SU-DHL-6 (cell line): ENCODE measurements around the gene BNC2.

Experiments used
- H2AFZ ChIP-seq: fragments of 200-600 bp; sonication (generic); 2 replicates; pipeline ENCODE4 v1.6.1; 2014; ENCODE audit warnings: low read depth, mild to moderate bottlenecking, moderate library complexity, mixed read lengths, antibody characterized with exemption, low read length; ENCODE audit not compliant: severe bottlenecking
- H3F3A ChIP-seq: fragments of 200-600 bp; shearing (Covaris generic); 2 replicates; pipeline ENCODE4 v1.6.0; 2016; ENCODE audit warnings: antibody characterized with exemption, mild to moderate bottlenecking; ENCODE audit not compliant: insufficient read depth
- H3K27ac ChIP-seq: fragments of 200-600 bp; sonication (generic); 2 replicates; pipeline ENCODE4 v1.5.1; 2016; ENCODE audit warnings: low read depth, mild to moderate bottlenecking, low read length, moderate library complexity, mixed read lengths
- H3K27me3 ChIP-seq: fragments of 200-600 bp; sonication (generic), shearing (Covaris generic); 2 replicates; pipeline ENCODE4 v1.6.0; 2014; ENCODE audit warnings: mild to moderate bottlenecking, low read length
- H3K36me3 ChIP-seq: fragments of 200-600 bp; sonication (generic); 2 replicates; pipeline ENCODE4 v1.6.1; 2014; ENCODE audit warnings: mild to moderate bottlenecking, low read length, mixed read lengths
- H3K4me2 ChIP-seq: fragments of 300-600, 200-600 bp; shearing (Covaris generic), sonication (generic); 2 replicates; pipeline ENCODE4 v1.6.0; 2014; ENCODE audit warnings: low read length, low read depth, mild to moderate bottlenecking; ENCODE audit not compliant: poor library complexity, severe bottlenecking
- H3K4me3 ChIP-seq: fragments of 200-600 bp; sonication (generic); 2 replicates; pipeline ENCODE4 v1.5.1; 2014; ENCODE audit warnings: antibody characterized with exemption, low read length, mild to moderate bottlenecking, mixed read lengths; ENCODE audit not compliant: insufficient read depth, poor library complexity, severe bottlenecking
- H3K79me2 ChIP-seq: fragments of 200-600 bp; sonication (generic); 2 replicates; pipeline ENCODE4 v1.6.1; 2014; ENCODE audit warnings: mild to moderate bottlenecking, low read length, moderate library complexity; ENCODE audit not compliant: insufficient read depth
- H3K9ac ChIP-seq: fragments of 200-600 bp; sonication (generic); 2 replicates; pipeline ENCODE4 v1.7.0; 2014; ENCODE audit warnings: mild to moderate bottlenecking, low read length
- H3K9me2 ChIP-seq: fragments of 200-600 bp; sonication (generic); replicated peaks from 2 replicates; pipeline ENCODE4 v1.6.1; 2014; ENCODE audit warnings: low read length; ENCODE audit not compliant: insufficient read depth
- H3K9me3 ChIP-seq: fragments of 200-600 bp; sonication (generic); 2 replicates; pipeline ENCODE4 v1.6.1; 2014; ENCODE audit warnings: low read length, mixed read lengths; ENCODE audit not compliant: insufficient read depth
- H4K20me1 ChIP-seq: fragments of 200-600 bp; sonication (generic); 2 replicates; pipeline ENCODE4 v1.6.1; 2014; ENCODE audit warnings: low read depth, mild to moderate bottlenecking, antibody characterized with exemption, low read length, moderate library complexity, mixed read lengths
- EZH2phosphoT487 ChIP-seq: fragments of 200-600 bp; sonication (generic), shearing (Covaris generic); conservative IDR thresholded peaks from 2 replicates; pipeline ENCODE4 v1.6.1; 2018; ENCODE audit warnings: mild to moderate bottlenecking, antibody characterized with exemption, low read length, moderate library complexity, mixed read lengths
- TF ChIP-seq, protein P1 (sequence below): fragments of 200-600 bp; sonication (generic); IDR thresholded peaks from one replicate; pipeline ENCODE4 v1.5.1; 2017; ENCODE audit warnings: antibody characterized with exemption, mild to moderate bottlenecking, low read length, moderate library complexity; ENCODE audit not compliant: insufficient read depth, poor library complexity, severe bottlenecking

The BNC2 gene

DNA sequence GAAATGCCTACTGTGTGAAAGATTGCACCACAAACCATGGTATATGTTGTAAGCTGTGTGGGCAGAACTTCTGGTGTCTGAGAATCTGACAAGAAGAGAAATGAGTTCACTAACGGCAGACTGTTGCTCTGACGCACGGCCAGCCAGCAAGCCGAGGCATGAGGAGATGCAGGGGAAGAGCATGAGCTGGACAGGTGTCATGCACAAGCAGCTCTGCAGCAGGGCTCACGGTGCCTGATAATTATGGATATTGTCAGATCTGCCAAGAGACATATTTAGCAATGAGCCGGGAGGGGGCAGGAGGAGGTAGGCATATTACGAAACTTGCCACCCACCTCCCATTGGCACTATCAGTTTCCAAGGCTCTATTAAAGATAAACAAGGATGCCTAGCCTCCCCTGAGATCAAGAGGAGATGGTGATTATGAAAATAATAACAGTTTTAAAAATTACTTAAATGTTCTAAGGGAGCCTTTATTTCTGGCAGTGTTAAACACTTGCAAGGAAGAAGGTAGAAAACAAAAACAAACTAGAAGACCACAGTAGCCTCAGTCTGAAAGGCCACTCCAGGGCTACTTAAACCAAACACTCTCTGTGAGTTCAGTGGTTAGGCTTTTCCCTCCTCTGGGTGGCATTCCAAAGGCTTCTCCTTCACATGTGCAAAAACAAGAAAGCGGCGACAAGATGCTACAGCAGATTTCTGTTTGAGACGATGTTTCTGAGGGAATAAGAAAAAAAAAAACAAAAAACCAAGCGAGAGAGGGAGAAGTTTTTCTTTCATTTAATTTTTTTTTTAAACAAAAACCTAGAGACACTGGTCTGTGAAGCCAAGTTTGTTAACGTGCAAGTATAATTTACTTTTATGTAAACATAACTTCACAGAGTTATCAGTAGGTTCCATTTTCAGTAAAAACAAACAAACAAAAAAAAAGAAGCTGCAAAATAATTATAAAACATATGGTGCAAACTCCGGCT is 339.5 kb downstream of the BNC2 start:
- no peaks in the 10 kb centered on the region for H3K36me3 ChIP-seq
- no peaks in the 10 kb centered on the region for H3K27me3 ChIP-seq
- H3F3A ChIP-seq = no peaks in the 10 kb centered on the region
- no peaks in the 10 kb centered on the region for H3K79me2 ChIP-seq
- H2AFZ ChIP-seq = no peak overlapping the region
- H4K20me1 ChIP-seq = no peaks in the 10 kb centered on the region
- H3K4me3 ChIP-seq = no peak overlapping the region
- H3K9me3 ChIP-seq = no peaks in the 10 kb centered on the region
- H3K27ac ChIP-seq = no peak overlapping the region
- H3K4me2 ChIP-seq = no peak overlapping the region
- TF ChIP-seq, protein P1, sequence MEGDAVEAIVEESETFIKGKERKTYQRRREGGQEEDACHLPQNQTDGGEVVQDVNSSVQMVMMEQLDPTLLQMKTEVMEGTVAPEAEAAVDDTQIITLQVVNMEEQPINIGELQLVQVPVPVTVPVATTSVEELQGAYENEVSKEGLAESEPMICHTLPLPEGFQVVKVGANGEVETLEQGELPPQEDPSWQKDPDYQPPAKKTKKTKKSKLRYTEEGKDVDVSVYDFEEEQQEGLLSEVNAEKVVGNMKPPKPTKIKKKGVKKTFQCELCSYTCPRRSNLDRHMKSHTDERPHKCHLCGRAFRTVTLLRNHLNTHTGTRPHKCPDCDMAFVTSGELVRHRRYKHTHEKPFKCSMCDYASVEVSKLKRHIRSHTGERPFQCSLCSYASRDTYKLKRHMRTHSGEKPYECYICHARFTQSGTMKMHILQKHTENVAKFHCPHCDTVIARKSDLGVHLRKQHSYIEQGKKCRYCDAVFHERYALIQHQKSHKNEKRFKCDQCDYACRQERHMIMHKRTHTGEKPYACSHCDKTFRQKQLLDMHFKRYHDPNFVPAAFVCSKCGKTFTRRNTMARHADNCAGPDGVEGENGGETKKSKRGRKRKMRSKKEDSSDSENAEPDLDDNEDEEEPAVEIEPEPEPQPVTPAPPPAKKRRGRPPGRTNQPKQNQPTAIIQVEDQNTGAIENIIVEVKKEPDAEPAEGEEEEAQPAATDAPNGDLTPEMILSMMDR = no peak
- no peak for TF ChIP-seq EZH2phosphoT487
- H3K9ac ChIP-seq = no peak overlapping the region
- H3K9me2 ChIP-seq = no peaks in the 10 kb centered on the region

DNA sequence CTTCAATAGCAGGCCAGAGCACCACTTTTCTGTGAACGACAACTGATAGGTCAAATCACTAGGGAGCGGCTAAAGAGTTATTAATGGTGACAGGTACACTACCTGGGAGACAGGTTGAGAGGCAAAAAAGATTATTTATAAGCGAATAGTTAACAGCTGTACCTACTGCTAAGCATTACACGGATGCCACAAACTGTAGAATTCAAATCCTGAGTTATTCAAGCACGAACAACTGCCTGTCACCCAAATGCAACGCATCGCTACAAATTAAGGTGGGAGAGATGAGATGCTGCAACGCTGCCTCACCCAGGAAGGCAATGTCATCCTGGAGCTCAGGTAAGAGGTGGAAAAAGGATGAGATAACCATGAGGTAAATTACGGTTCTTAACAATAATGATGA is 342.9 kb downstream of the BNC2 start:
- Histone ChIP-seq H2AFZ (no peak overlapping the region), H3K27ac (no peak overlapping the region), H4K20me1 (no peaks in the 10 kb centered on the region), H3K9me3 (no peaks in the 10 kb centered on the region), H3K4me3 (no peak overlapping the region), H3K9me2 (no peaks in the 10 kb centered on the region), H3K27me3 (no peaks in the 10 kb centered on the region), H3K36me3 (no peaks in the 10 kb centered on the region), H3K4me2 (no peak overlapping the region), H3K79me2 (no peaks in the 10 kb centered on the region), H3K9ac (no peak overlapping the region), H3F3A (no peaks in the 10 kb centered on the region)
- TF ChIP-seq EZH2phosphoT487 = no peak
- TF ChIP-seq, protein P1 = no peak

DNA sequence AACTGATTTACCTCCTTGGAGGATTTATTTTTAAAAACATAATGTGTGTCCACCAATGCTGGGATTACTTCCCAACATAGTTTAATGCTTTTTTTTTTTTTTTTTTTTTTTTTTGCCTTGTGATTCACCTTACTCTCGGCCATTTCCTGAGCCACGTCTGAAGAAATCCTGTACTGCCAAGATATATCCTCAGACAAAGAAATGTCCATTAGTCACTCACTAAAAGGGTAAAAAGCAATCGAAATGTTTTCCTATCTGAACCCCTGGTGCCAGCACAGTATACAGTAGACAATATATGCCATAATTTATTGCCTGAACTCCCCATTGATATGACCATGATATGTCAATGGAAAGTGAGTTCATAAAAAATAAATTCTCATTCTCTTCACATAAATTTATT is 344.1 kb downstream of the BNC2 start:
- no peak overlapping the region for H3K4me3 ChIP-seq
- H2AFZ ChIP-seq = no peak overlapping the region
- no peaks in the 10 kb centered on the region for H3K27me3 ChIP-seq
- H3K4me2 ChIP-seq = no peak overlapping the region
- H3K27ac ChIP-seq = no peak overlapping the region
- TF ChIP-seq, protein P1 = no peak
- no peak for TF ChIP-seq EZH2phosphoT487
- no peaks in the 10 kb centered on the region for H3F3A ChIP-seq
- no peak overlapping the region for H3K9ac ChIP-seq
- no peaks in the 10 kb centered on the region for H3K9me3 ChIP-seq
- no peaks in the 10 kb centered on the region for H3K79me2 ChIP-seq
- H3K9me2 ChIP-seq = no peaks in the 10 kb centered on the region
- H3K36me3 ChIP-seq = no peaks in the 10 kb centered on the region
- H4K20me1 ChIP-seq = no peaks in the 10 kb centered on the region
